Transverse colon (tissue), 4 donors: ENCODE data around the gene IL1RN. TPM values are rescaled to one million over a fixed set of nuclear protein-coding genes. Genes with fewer than 3 reads are reported as not detected.

Source experiments
- DNase-seq: peaks from one replicate; pipeline ENCODE4 v3.0.0-alpha.2; 2019
- H3K27ac ChIP-seq, 4 donors: fragments of 200-600 bp; sonication (generic); 2 replicates each; pipeline ENCODE4 v1.5.1; 2016 to 2018; ENCODE audit warnings: inconsistent platforms in 4 of 4
- H3K27me3 ChIP-seq: fragments of 200-600 bp; sonication (generic); 2 replicates; pipeline ENCODE4 v1.5.1; 2017; ENCODE audit warnings: inconsistent platforms
- H3K36me3 ChIP-seq, 4 donors: fragments of 200-600 bp; sonication (generic); 2 replicates each; pipeline ENCODE4 v1.5.1; 2017 to 2019; ENCODE audit warnings: inconsistent platforms in 4 of 4
- H3K4me1 ChIP-seq, 4 donors: fragments of 200-600 bp; sonication (generic); 2 replicates each; pipeline ENCODE4 v1.5.1; 2017 to 2020; ENCODE audit warnings: inconsistent platforms in 4 of 4
- H3K4me3 ChIP-seq, 4 donors: fragments of 200-600 bp; sonication (generic); 1 replicate in 1 of 4; 2 replicates in 3 of 4; pipeline versions ENCODE4 v1.5.1 to v1.6.1; 2017 to 2019; ENCODE audit warnings: inconsistent platforms in 4 of 4
- H3K9me3 ChIP-seq, 2 donors: fragments of 200-600 bp; sonication (generic); 2 replicates each; pipeline ENCODE4 v1.5.1; 2017 to 2019; ENCODE audit warnings: inconsistent platforms in 2 of 2
- EP300 ChIP-seq: sonication (generic); formaldehyde crosslinking; IDR thresholded peaks from one replicate; pipeline ENCODE4 v1.6.1; 2017; ENCODE audit warnings: antibody characterized with exemption, low read depth
- POLR2A ChIP-seq: fragments of 450-650 bp; IDR thresholded peaks from one replicate; pipeline ENCODE4 v1.6.1; 2016; ENCODE audit warnings: antibody characterized with exemption, mild to moderate bottlenecking, moderate library complexity
- POLR2AphosphoS5 ChIP-seq, 3 donors: sonication (generic); formaldehyde crosslinking; IDR thresholded peaks; one replicate each; pipeline ENCODE4 v1.6.1; 2016; ENCODE audit warnings: antibody characterized with exemption in 3 of 3
- WGBS, 2 donors: methylation state at CpG; one replicate each; pipeline ENCODE4 v1.1.5; 2018; ENCODE audit warnings: low coverage in 1 of 2; 5-methylcytosine and 5-hydroxymethylcytosine counted together
- in situ Hi-C, 4 donors: fragments of 200-750 bp; cut with MboI; loops; one replicate each; pipeline versions ENCODE4 v1.15.0 to v1.15.1; 2017; ENCODE audit warnings: low sequenced_read_pairs in 3 of 4, low pct_ligation_motif_present in 1 of 4, low pct_unique_long_range_greater_than_20kb in 1 of 4
- intact Hi-C: fragments of 100-400 bp; cut with DNase I; formaldehyde crosslinking; loops from one replicate; pipeline ENCODE4 v1.15.1; 2023; ENCODE audit warnings: low total_unique reads
- total RNA-seq, 4 donors: library from RNA; depleted of rRNA; stranded (reverse); fragments of >200 nt; gene quantifications; one replicate each; pipeline ENCODE4 v1.1.0, GENCODE V29; 2016
- TF ChIP-seq, protein P1 (sequence below), 5 experiments: fragments of 200-600 bp in 3 of 5; fragments of 450-650 bp in 2 of 5; sonication (generic) in 3 of 5; IDR thresholded peaks; 1 replicate in 2 of 5; 2 replicates in 3 of 5; pipeline ENCODE4 v1.5.1; 2016 to 2017; ENCODE audit warnings: antibody characterized with exemption in 5 of 5, inconsistent platforms in 3 of 5, mild to moderate bottlenecking in 2 of 5, moderate library complexity in 1 of 5

Gene IL1RN
- total RNA-seq, 4 donors from 2014 or later, result 0.40 to 31.8 (median 5.5) TPM

- intact Hi-C loops (no loop called here), in situ Hi-C loops (no loop called here)
- Histone ChIP-seq H3K27me3 (no peaks in the 10 kb centered on the region), H3K4me3 (peak overlapping the region in 3 of 4 donors; percentile 6 to 38 (median 11)), H3K36me3 (no peaks in the 10 kb centered on the region), H3K27ac (peak overlapping the region; percentile 44 to 82 (median 53)), H3K4me1 (peaks cover 0 to 5% (median 0%) of the 10 kb centered on the region in 4 donors), H3K9me3 (no peaks in the 10 kb centered on the region)
- no peak for DNase-seq
- no peak for TF ChIP-seq POLR2A
- no peak for TF ChIP-seq POLR2AphosphoS5 (IDR thresholded peaks at IDR 0.05)
- TF ChIP-seq, protein P1, sequence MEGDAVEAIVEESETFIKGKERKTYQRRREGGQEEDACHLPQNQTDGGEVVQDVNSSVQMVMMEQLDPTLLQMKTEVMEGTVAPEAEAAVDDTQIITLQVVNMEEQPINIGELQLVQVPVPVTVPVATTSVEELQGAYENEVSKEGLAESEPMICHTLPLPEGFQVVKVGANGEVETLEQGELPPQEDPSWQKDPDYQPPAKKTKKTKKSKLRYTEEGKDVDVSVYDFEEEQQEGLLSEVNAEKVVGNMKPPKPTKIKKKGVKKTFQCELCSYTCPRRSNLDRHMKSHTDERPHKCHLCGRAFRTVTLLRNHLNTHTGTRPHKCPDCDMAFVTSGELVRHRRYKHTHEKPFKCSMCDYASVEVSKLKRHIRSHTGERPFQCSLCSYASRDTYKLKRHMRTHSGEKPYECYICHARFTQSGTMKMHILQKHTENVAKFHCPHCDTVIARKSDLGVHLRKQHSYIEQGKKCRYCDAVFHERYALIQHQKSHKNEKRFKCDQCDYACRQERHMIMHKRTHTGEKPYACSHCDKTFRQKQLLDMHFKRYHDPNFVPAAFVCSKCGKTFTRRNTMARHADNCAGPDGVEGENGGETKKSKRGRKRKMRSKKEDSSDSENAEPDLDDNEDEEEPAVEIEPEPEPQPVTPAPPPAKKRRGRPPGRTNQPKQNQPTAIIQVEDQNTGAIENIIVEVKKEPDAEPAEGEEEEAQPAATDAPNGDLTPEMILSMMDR (IDR thresholded peaks at IDR 0.05), result no peak
- no peak for TF ChIP-seq EP300
- WGBS, 2 donors, result 39% methylated on average over 2 of the region's 3 CpGs; no CpG with 5 or more reads in 1 of the 2 donors
Measured at GRCh38 chr2:113174376-113174750, 47.0 kb downstream of the IL1RN start.

- in situ Hi-C loops, result no loop called here
- peaks cover 0 to 10% (median 0%) of the 10 kb centered on the region in 4 donors for H3K4me1 ChIP-seq
- DNase-seq, result peak; percentile 68
- H3K9me3 ChIP-seq, result no peaks in the 10 kb centered on the region
- TF ChIP-seq POLR2A, result peak; percentile 28
- peak in 2 of 3 donors; percentile 41 to 66 for TF ChIP-seq POLR2AphosphoS5 (IDR thresholded peaks at IDR 0.05)
- TF ChIP-seq, protein P1 (IDR thresholded peaks at IDR 0.05), result no peak
- 57% methylated on average over 8 of the region's 8 CpGs; no CpG with 5 or more reads in 1 of the 2 donors for WGBS, 2 donors
- no peaks in the 10 kb centered on the region for H3K27me3 ChIP-seq
- peak overlapping the region; percentile 44 to 82 (median 53) for H3K27ac ChIP-seq
- intact Hi-C loops, result no loop called here
- H3K36me3 ChIP-seq, result no peaks in the 10 kb centered on the region
- H3K4me3 ChIP-seq, result peak overlapping the region in 2 of 4 donors; percentile 11 to 38
Measured at GRCh38 chr2:113175042-113175628, 47.7 kb downstream of the IL1RN start.

DNA sequence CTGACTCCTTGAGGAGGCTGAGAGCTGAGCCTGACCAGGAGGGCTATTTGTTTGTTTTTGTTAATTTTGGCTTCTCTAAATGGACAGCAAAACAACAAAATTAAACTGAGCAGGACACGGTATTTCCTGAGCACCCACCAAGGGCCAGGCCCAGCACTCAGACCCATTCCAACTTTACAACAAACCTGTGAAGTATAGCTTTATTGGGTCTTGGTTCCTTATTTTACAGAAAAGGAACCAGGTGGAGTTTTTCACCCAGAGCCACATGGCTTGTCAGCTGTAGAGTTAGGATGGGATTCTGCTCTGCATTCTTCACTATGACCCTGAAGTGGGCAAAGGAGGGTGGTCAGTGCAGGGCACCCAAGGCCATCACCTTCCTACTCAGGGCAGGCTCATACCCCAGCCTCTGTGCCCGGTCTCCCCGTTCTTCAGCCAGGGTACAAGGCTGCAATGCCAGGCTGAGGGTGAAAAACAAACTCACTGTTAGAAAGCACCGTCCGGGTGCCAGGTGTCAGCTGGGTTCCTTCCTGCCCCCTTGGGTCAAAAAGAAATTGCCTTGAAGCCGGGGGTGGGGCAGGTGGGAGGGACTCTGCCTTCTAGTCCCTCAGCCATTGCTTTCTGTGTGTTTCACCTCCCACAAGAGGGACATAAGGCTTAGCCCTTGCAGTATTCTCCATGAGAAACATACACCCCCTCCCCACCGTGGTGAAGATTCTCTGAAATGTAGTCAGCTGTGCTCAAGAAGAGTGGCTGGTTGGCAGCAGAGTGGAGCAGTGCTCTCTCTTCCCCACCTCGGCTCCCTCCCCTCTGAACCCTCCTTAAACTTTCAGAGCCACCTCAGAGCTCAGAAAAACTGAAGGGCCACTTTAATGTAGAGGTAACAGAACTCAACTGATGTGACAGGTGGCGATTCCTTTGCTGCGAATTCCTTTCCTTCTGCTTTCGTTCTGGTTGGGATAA lies 48.6 kb downstream of the IL1RN start:
- Histone ChIP-seq H3K27ac (peak overlapping the region; percentile 39 to 82 (median 44)), H3K9me3 (no peaks in the 10 kb centered on the region), H3K4me3 (peak overlapping the region in 2 of 4 donors; percentile 0 to 25), H3K27me3 (no peaks in the 10 kb centered on the region), H3K4me1 (peaks cover 0 to 13% (median 1%) of the 10 kb centered on the region in 4 donors), H3K36me3 (no peaks in the 10 kb centered on the region)
- in situ Hi-C loops (no loop called here), intact Hi-C loops (no loop called here)
- TF ChIP-seq POLR2AphosphoS5 (IDR thresholded peaks at IDR 0.05) (no peak), EP300 (no peak), POLR2A (no peak)
- TF ChIP-seq, protein P1 (IDR thresholded peaks at IDR 0.05), result no peak
- peak; percentile 53 for DNase-seq
- 56 to 58% methylated on average over 6 to 11 of the region's 11 CpGs for WGBS, 2 donors

- Histone ChIP-seq H3K36me3 (no peaks in the 10 kb centered on the region), H3K27ac (no peak overlapping the region), H3K27me3 (no peaks in the 10 kb centered on the region), H3K9me3 (no peaks in the 10 kb centered on the region), H3K4me3 (no peak overlapping the region), H3K4me1 (peaks cover 0 to 19% (median 5%) of the 10 kb centered on the region in 4 donors)
- no peak for DNase-seq
- WGBS, 2 donors, result 91 to 100% methylated on average over 3 to 7 of the region's 7 CpGs
- no peak for TF ChIP-seq POLR2A
- no peak for TF ChIP-seq EP300
- TF ChIP-seq, protein P1 (IDR thresholded peaks at IDR 0.05), result no peak
- TF ChIP-seq POLR2AphosphoS5 (IDR thresholded peaks at IDR 0.05), result no peak
- intact Hi-C loops, result no loop called here
- in situ Hi-C loops, result no loop called here
Measured at GRCh38 chr2:113176696-113177355, 49.4 kb downstream of the IL1RN start.
